HCT116 (cell line): ENCODE measurements around the gene IAH1. TPM values are rescaled to one million over a fixed set of nuclear protein-coding genes. Genes with fewer than 3 reads are reported as not detected.
A peak's percentile ranks its signal among the peaks of the same experiment; 100 is the strongest.

Experiments used
- ATAC-seq: fragments of 200-7000 bp; cut with Tn5 transposase; 2 replicates; pipeline ENCODE4 v1.9.1; 2020; ENCODE audit warnings: mild to moderate bottlenecking, moderate library complexity
- BruUV-seq: library from RNA; stranded (reverse); fragments of 400-500 nt; replicated peaks from 2 replicates; lab custom pipeline; 2021; lab: Mats Ljungman, UMichigan
- CTCF ChIA-PET: fragments of 300-600 bp; sonication (Branson Sonifier 250); formaldehyde crosslinking; loops from one replicate; lab custom pipeline; 2021; ENCODE audit warnings: antibody characterized with exemption; lab: Charles Lee
- POLR2A ChIA-PET: fragments of 300-600, 350-600 bp; sonication (Branson Sonifier 250); formaldehyde crosslinking; loops from one replicate; lab custom pipeline; 2021; ENCODE audit warnings: antibody characterized with exemption; lab: Charles Lee
- RAD21 ChIA-PET, 2 experiments: fragments of 300-600 bp; sonication (Branson Sonifier 250); formaldehyde crosslinking; loops; one replicate each; lab custom pipeline; 2023; ENCODE audit warnings: low total read pairs in 2 of 2; ENCODE audit not compliant: uncharacterized antibody in 2 of 2, unreplicated experiment in 2 of 2, low non-redundant PET in 1 of 2; lab: Charles Lee
- DNase-seq: peaks from one replicate; pipeline ENCODE4 v3.0.0-alpha.2; 2010; ENCODE audit warnings: low read depth, low spot score
- H2AFZ ChIP-seq: fragments of 200-600 bp; shearing (Covaris generic), sonication (generic); 2 replicates; pipeline ENCODE4 v1.6.1; 2017; ENCODE audit warnings: low read depth, mixed run types, mixed read lengths, antibody characterized with exemption, low read length; ENCODE audit not compliant: poor library complexity, severe bottlenecking
- H3K27ac ChIP-seq: 2 replicates; pipeline ENCODE4 v1.5.1; 2012; ENCODE audit warnings: low read depth, low read length
- H3K27me3 ChIP-seq: fragments of 200-600 bp; sonication (generic); 2 replicates; pipeline ENCODE4 v1.6.1; 2016; ENCODE audit warnings: mixed run types, low read length, mixed read lengths; ENCODE audit not compliant: insufficient read depth
- H3K36me3 ChIP-seq, 2 experiments: fragments of 200-500 bp in 1 of 2; fragments of 200-600 bp in 1 of 2; sonication (Bioruptor generic) in 1 of 2; sonication (generic) in 1 of 2; 2 replicates each; pipeline versions ENCODE4 v1.5.1 to v1.6.1; 2014 to 2016; ENCODE audit warnings: low read length in 2 of 2, inconsistent platforms in 1 of 2, mixed read lengths in 1 of 2, mixed run types in 1 of 2; ENCODE audit not compliant: insufficient read depth in 2 of 2, control insufficient read depth in 1 of 2
- H3K4me1 ChIP-seq, 2 experiments: fragments of 200-600 bp in 1 of 2; sonication (generic) in 1 of 2; 2 replicates each; pipeline versions ENCODE4 v1.5.1 to v1.6.1; 2012 to 2017; ENCODE audit warnings: low read length in 2 of 2, inconsistent platforms in 1 of 2, mild to moderate bottlenecking in 1 of 2, mixed read lengths in 1 of 2, mixed run types in 1 of 2, moderate library complexity in 1 of 2; ENCODE audit not compliant: insufficient read depth in 2 of 2, control insufficient read depth in 1 of 2
- H3K4me2 ChIP-seq: fragments of 200-600 bp; sonication (generic); 2 replicates; pipeline ENCODE4 v1.6.1; 2017; ENCODE audit warnings: mixed run types, low read length, mixed read lengths
- H3K4me3 ChIP-seq, 2 experiments: fragments of 200-600 bp in 1 of 2; sonication (generic) in 1 of 2; replicated peaks in 1 of 2; 2 replicates each; pipeline ENCODE4 v1.5.1; 2011 to 2016; ENCODE audit warnings: low read length in 2 of 2, control low read depth in 1 of 2, low read depth in 1 of 2, mild to moderate bottlenecking in 1 of 2, mixed read lengths in 1 of 2, mixed run types in 1 of 2
- H3K79me2 ChIP-seq: fragments of 200-600 bp; sonication (generic); 2 replicates; pipeline ENCODE4 v1.6.1; 2017; ENCODE audit warnings: mild to moderate bottlenecking, mixed run types, low read length, moderate library complexity, mixed read lengths; ENCODE audit not compliant: insufficient read depth
- H3K9ac ChIP-seq: fragments of 200-600 bp; sonication (generic); 2 replicates; pipeline ENCODE4 v1.6.1; 2016; ENCODE audit warnings: low read length, mixed read lengths
- H3K9me2 ChIP-seq: fragments of 200-600 bp; sonication (generic), shearing (Covaris generic); 2 replicates; pipeline ENCODE4 v1.6.1; 2017; ENCODE audit warnings: mixed run types, mild to moderate bottlenecking, moderate library complexity; ENCODE audit not compliant: insufficient read depth
- H3K9me3 ChIP-seq, 2 experiments: fragments of 200-500 bp in 1 of 2; fragments of 200-600 bp in 1 of 2; sonication (Bioruptor generic) in 1 of 2; sonication (generic) in 1 of 2; 2 replicates each; pipeline ENCODE4 v1.6.1; 2014 to 2017; ENCODE audit warnings: low read length in 2 of 2, mixed read lengths in 2 of 2, inconsistent platforms in 1 of 2, low read depth in 1 of 2, mild to moderate bottlenecking in 1 of 2, mixed run types in 1 of 2, moderate library complexity in 1 of 2; ENCODE audit not compliant: control insufficient read depth in 1 of 2, insufficient read depth in 1 of 2
- H4K20me1 ChIP-seq: fragments of 200-600 bp; sonication (generic), shearing (Covaris generic); 2 replicates; pipeline ENCODE4 v1.6.1; 2017; ENCODE audit warnings: mixed run types, mild to moderate bottlenecking, moderate library complexity; ENCODE audit not compliant: insufficient read depth
- REST ChIP-seq: IDR thresholded peaks from 2 replicates; pipeline ENCODE4 v1.6.1; 2012; ENCODE audit warnings: low read depth
- ZNF274 ChIP-seq: fragments of 200-500 bp; sonication (Bioruptor generic); IDR thresholded peaks from 2 replicates; pipeline ENCODE4 v1.6.1; 2014; ENCODE audit warnings: mild to moderate bottlenecking, low read depth, low read length, inconsistent platforms
- intact Hi-C: fragments of 100-400 bp; cut with micrococcal nuclease; formaldehyde crosslinking; loops from 2 replicates; pipeline ENCODE4 v1.10.0; 2022
- total RNA-seq: library from RNA; stranded (reverse); gene quantifications from one replicate; pipeline ENCODE4 v1.2.1, GENCODE V29; 2021; ENCODE audit not compliant: unreplicated experiment

The IAH1 gene
- total RNA-seq, 1 experiment from 2014 or later, result 35.1 TPM

DNA sequence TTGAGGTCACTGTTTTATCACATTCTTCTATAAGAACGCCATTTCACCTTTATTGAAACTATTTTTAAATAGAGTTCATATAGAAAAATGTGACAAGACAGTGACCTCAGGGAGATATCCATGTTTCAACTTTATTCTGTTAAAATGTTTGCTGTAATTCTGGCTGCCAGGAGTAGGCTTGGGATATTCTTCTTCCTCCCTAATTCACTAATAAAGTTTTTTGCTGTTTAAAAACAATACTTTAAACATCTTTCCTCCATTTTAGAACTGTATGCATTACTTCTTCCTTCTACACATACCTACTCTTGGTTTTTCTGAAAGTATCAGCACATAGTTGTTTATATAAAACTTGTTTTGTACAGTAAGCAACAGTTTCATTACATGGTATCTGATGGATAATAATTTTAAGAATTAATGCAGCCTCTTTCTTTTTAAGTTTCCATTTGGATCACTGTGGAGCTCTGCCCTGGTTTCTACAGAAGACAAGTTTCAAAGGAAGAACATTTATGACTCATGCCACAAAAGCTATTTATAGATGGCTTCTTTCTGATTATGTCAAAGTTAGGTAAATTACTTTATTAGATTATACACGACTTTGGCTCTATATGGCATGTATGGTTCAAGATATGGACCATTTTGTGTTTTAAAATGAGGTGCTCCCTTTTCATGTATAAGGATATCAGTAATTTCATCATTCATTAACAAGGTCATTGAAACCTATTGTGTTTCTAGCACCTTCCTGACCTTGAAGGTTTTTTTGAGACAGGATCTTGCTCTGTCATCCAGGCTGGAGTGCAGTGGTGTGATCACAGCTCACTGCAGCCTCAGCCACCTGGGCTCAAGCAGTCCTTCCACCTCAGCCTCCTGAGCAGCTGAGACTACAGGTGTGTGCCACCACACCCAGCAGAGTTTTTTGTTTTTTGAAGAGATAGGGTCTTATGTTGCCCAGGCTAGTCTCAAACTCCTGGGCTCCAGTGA, 43.7 kb upstream of the IAH1 start:
- Histone ChIP-seq H3K9me2 (no peaks in the 10 kb centered on the region), H3K36me3 (peaks cover 22% of the 10 kb centered on the region in 2 experiments; a peak in 3 of 4 replicates), H3K79me2 (0 out of 2 replicates have a peak, but pooled peaks cover 2% of the 10 kb centered on the region), H3K4me2 (peak overlapping the region; percentile 34; the same call in 1 of the 2 replicates), H2AFZ (no peak overlapping the region), H3K4me1 (peaks cover 3 to 25% of the 10 kb centered on the region in 2 experiments; a peak in 3 of 4 replicates), H3K4me3 (no peak overlapping the region), H3K27ac (no peak overlapping the region), H4K20me1 (no peaks in the 10 kb centered on the region), H3K9ac (no peak overlapping the region), H3K27me3 (no peaks in the 10 kb centered on the region), H3K9me3 (no peaks in the 10 kb centered on the region)
- no peak for TF ChIP-seq REST
- no peak for TF ChIP-seq ZNF274
- ChIA-PET POLR2A (interaction anchor here (0.7 kb wide), 1 partner anchor 44 kb away, joined by 3 read pairs; no protein-coding TSS in a partner anchor), RAD21 (no interaction called here), CTCF (no interaction called here)
- no peak for DNase-seq
- 0 out of 2 replicates have a peak, but pooled peaks have one; percentile 40 for ATAC-seq
- no TSS peak for BruUV-seq
- intact Hi-C loops, result no loop called here
